MCF 10A (cell line): ENCODE data around the gene AURKAIP1. TPM values are rescaled to one million over a fixed set of nuclear protein-coding genes. Genes with fewer than 3 reads are reported as not detected.

Experiments used
- BruUV-seq: library from RNA; stranded (reverse); fragments of 400-500 nt; replicated peaks from 2 replicates; lab custom pipeline; 2021; lab: Mats Ljungman, UMichigan
- CTCF ChIA-PET: fragments of 300-600 bp; sonication (Branson Sonifier 250); formaldehyde crosslinking; extraction: SDS; loops from one replicate; lab custom pipeline; 2021; ENCODE audit warnings: antibody characterized with exemption, inconsistent platforms; lab: Yijun Ruan, JAX
- POLR2A ChIA-PET: fragments of 300-600, 350-650 bp; sonication (Branson Sonifier 250); formaldehyde crosslinking; extraction: SDS; loops from one replicate; lab custom pipeline; 2020; ENCODE audit warnings: antibody characterized with exemption, inconsistent platforms; lab: Yijun Ruan, JAX
- DNase-seq: peaks from one replicate; pipeline ENCODE4 v3.0.0-alpha.2; 2018; ENCODE audit not compliant: unreplicated experiment
- H3K27ac Mint-ChIP-seq: one replicate; pipeline ENCODE4 v1.8.0; 2022; ENCODE audit warnings: mild to moderate bottlenecking, low read depth, mixed read lengths; ENCODE audit not compliant: unreplicated experiment
- H3K27me3 Mint-ChIP-seq: one replicate; pipeline ENCODE4 v1.8.0; 2022; ENCODE audit warnings: mixed read lengths; ENCODE audit not compliant: insufficient read depth, unreplicated experiment
- H3K36me3 Mint-ChIP-seq: one replicate; pipeline ENCODE4 v1.8.0; 2022; ENCODE audit warnings: mild to moderate bottlenecking, moderate library complexity, mixed read lengths; ENCODE audit not compliant: insufficient read depth, unreplicated experiment
- H3K4me1 Mint-ChIP-seq: one replicate; pipeline ENCODE4 v1.8.0; 2022; ENCODE audit warnings: mixed read lengths; ENCODE audit not compliant: insufficient read depth, unreplicated experiment
- H3K4me3 Mint-ChIP-seq: one replicate; pipeline ENCODE4 v1.8.0; 2022; ENCODE audit warnings: mild to moderate bottlenecking, moderate library complexity, mixed read lengths; ENCODE audit not compliant: unreplicated experiment
- H3K9me3 Mint-ChIP-seq: one replicate; pipeline ENCODE4 v1.8.0; 2022; ENCODE audit warnings: mixed read lengths; ENCODE audit not compliant: unreplicated experiment
- intact Hi-C: fragments of 100-400 bp; cut with micrococcal nuclease; formaldehyde crosslinking; loops from 2 replicates; pipeline ENCODE4 v1.14.1; 2022
- total RNA-seq: library from RNA; stranded (reverse); gene quantifications from 2 replicates; pipeline ENCODE4 v1.2.3, GENCODE V29; 2022
- TF ChIP-seq, protein P1 (sequence below): fragments of 200-600 bp; IDR thresholded peaks from one replicate; pipeline ENCODE4 v1.8.0; 2022; ENCODE audit warnings: antibody characterized with exemption, mild to moderate bottlenecking; ENCODE audit not compliant: unreplicated experiment

AURKAIP1 gene
- total RNA-seq, 1 experiment from 2014 or later: 148 TPM

DNA sequence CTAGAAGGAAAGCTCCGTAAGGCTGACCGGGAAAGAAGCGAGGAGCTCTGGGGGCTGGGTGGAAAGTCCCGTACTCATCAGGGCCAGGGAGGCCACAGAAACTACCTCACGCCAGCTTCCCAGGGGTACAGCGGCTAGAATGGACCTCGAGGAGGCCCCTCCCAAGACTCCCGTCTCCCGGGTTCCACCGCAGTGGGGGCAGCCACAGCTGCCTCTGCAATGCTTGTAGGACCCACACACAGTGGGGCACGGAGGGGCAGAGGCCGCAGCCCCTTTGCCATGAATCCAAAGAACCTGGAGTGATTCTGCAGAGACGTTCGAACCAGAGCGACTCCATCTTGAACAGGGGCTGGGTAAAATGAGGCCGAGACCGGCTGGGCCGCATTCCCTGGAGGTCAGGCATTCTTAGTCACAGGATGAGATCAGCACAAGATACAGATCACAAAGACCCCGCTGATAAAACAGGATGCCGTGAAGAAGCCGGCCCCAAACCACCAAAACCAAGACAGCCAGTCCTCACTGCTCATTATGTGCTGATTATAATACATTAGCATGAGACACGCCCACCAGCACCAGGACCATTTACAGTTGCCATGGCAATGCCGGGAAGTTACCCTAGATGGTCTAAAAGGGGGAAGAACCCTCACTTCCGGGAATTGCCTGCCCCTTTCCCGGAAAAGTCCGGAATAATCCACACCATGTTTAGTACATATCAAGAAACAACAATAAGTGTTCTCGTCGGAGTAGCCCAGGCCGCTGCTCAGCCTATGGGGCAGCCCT is 47.6 kb upstream of the AURKAIP1 start:
- Mint-ChIP-seq H3K4me1 (no peaks in the 10 kb centered on the region), H3K36me3 (no peaks in the 10 kb centered on the region), H3K27me3 (no peaks in the 10 kb centered on the region), H3K27ac (no peak overlapping the region), H3K9me3 (no peaks in the 10 kb centered on the region), H3K4me3 (no peak overlapping the region)
- CTCF ChIA-PET: interaction anchor here (1.0 kb wide), 1 partner anchor 18 kb away, joined by 3 read pairs; no protein-coding TSS in a partner anchor
- BruUV-seq: no TSS peak
- intact Hi-C loops: no loop called here
- TF ChIP-seq, protein P1, sequence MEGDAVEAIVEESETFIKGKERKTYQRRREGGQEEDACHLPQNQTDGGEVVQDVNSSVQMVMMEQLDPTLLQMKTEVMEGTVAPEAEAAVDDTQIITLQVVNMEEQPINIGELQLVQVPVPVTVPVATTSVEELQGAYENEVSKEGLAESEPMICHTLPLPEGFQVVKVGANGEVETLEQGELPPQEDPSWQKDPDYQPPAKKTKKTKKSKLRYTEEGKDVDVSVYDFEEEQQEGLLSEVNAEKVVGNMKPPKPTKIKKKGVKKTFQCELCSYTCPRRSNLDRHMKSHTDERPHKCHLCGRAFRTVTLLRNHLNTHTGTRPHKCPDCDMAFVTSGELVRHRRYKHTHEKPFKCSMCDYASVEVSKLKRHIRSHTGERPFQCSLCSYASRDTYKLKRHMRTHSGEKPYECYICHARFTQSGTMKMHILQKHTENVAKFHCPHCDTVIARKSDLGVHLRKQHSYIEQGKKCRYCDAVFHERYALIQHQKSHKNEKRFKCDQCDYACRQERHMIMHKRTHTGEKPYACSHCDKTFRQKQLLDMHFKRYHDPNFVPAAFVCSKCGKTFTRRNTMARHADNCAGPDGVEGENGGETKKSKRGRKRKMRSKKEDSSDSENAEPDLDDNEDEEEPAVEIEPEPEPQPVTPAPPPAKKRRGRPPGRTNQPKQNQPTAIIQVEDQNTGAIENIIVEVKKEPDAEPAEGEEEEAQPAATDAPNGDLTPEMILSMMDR: no peak
- POLR2A ChIA-PET: no interaction called here
- no peak for DNase-seq

DNA sequence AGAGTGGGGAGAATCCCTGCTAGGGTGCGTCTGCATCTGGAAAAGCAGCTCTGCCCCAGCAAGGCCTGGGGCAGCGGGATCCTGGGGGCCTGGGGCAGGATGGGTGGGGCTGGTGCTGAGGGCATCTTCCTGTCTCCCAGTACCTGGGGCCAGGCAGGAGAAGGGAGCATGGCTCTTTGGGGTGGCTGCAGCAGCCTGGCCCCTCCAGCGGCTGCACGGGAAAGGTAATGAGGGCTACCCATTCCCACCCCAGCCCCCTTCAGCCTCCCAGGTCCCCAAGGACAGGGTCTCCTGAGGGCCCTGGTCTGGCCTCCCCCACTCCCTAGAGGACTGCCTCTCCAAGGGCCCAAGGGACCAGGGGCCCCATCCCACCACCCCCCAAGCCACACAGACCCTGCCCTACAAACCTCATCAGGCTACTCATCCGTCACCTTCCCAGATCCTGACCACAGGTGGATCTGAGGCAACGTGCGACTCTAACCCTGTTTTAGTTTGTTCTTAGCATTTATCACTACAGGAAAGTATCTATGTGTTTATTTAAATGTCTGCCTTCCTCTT is 47.0 kb upstream of the AURKAIP1 start:
- CTCF ChIA-PET: interaction anchor here (1.0 kb wide), 1 partner anchor 19 kb away, joined by 3 read pairs; no protein-coding TSS in a partner anchor
- intact Hi-C loops: no loop called here

DNA sequence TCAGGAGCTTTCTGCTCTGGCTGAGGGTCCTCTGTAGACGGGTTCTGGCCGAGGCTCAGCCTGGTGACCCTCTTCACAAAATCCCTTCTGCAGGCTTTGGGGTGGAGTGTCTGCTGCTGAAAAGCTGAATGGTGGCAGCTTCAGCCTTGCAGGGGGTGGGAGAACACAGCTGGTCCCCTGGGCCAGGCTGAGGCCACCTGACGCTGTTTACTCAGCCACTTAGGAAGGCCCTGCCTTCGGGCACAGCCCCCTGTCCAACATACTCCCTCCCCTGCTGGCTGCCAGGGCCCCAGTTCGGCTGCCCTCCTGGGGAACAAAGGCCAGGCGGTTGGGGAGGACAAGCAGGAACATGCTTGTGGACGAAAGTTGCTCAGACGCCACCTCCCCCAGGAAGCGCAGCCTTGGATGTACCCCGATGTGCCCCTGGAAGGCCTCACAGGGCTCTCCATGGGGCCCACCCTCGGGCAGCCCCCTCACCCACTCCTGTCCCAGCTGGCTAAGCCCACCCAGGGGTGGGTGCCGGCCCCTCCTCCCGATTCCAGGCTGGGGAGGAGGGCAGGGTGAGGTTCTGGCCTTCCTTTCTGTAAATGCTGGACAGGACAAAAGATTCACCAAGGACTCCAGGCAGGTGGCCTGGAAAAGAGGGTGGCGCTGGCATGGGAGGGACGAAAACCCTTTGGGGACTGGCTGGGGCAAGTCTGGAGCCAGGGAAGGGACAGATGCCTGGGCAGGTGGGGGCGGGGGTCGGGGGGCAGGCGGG is 46.3 kb upstream of the AURKAIP1 start, which contains the start of gene ANKRD65:
Gene ANKRD65, minus strand, starts transcription at position 130 of the 760 bp plus-strand sequence. CDS start 271 bp downstream, outside the sequence.
- no peaks in the 10 kb centered on the region for H3K9me3 Mint-ChIP-seq
- DNase-seq: peak; percentile 54
- no peak within 1 kb of the TSS for H3K27ac Mint-ChIP-seq
- no peaks in the 10 kb centered on the region for H3K36me3 Mint-ChIP-seq
- no TSS peak for BruUV-seq
- intact Hi-C loops: no loop called here
- H3K27me3 Mint-ChIP-seq: no peaks in the 10 kb centered on the region
- POLR2A ChIA-PET: interaction anchor here (0.7 to 1.0 kb wide), 2 partner anchors 14 to 50 kb away, joined by 3 to 9 read pairs; partner anchors contain the start of gene MRPL20
- CTCF ChIA-PET: no interaction called here
- no peak within 1 kb of the TSS for H3K4me3 Mint-ChIP-seq
- H3K4me1 Mint-ChIP-seq: no peaks in the 10 kb centered on the region
- TF ChIP-seq, protein P1: no peak

More for the DNA sequence above, 47.0 kb upstream of the AURKAIP1 start:
- no peak overlapping the region for H3K4me3 Mint-ChIP-seq
- no peak for DNase-seq
- BruUV-seq: no TSS peak
- TF ChIP-seq, protein P1: no peak
- H3K4me1 Mint-ChIP-seq: no peaks in the 10 kb centered on the region
- no peaks in the 10 kb centered on the region for H3K9me3 Mint-ChIP-seq
- H3K27me3 Mint-ChIP-seq: no peaks in the 10 kb centered on the region
- H3K36me3 Mint-ChIP-seq: no peaks in the 10 kb centered on the region
- POLR2A ChIA-PET: no interaction called here
- H3K27ac Mint-ChIP-seq: no peak overlapping the region
